ENCODE data around the gene DMRTA2.
A peak's percentile ranks its signal among the peaks of the same experiment; 100 is the strongest.
"Not testable (repeated sequence)": the region's sequence is repeated elsewhere in the genome, so short reads cannot be mapped to it uniquely, and the experiment has no call there.

Gene DMRTA2

GRCh38 chr1:50419192-50419906 lies 3.9 kb downstream of the DMRTA2 start:
- H3K4me3 Mint-ChIP-seq, result no peak overlapping the region
- no peak overlapping the region for H3K27ac Mint-ChIP-seq

GRCh38 chr1:50418600-50419109 lies 4.6 kb downstream of the DMRTA2 start:
- H3K9me3 Mint-ChIP-seq, result no peaks in the 10 kb centered on the region
- intact Hi-C loops (cut with micrococcal nuclease), result no loop called here
- H3K4me1 Mint-ChIP-seq (ENCODE audit: low read depth), result peaks cover 38% of the 10 kb centered on the region
- H3K27ac Mint-ChIP-seq, result no peak overlapping the region
- no peaks in the 10 kb centered on the region for H3K36me3 Mint-ChIP-seq (ENCODE audit: low read depth)
- peak overlapping the region; percentile 18 for H3K4me3 Mint-ChIP-seq
- peaks cover 92% of the 10 kb centered on the region for H3K27me3 Mint-ChIP-seq

More at GRCh38 chr1:50419192-50419906, 3.9 kb downstream of the DMRTA2 start:
- no peaks in the 10 kb centered on the region for H3K36me3 Mint-ChIP-seq (ENCODE audit: low read depth)
- intact Hi-C loops (cut with micrococcal nuclease), result no loop called here
- H3K4me1 Mint-ChIP-seq (ENCODE audit: low read depth), result peaks cover 45% of the 10 kb centered on the region
- no peaks in the 10 kb centered on the region for H3K9me3 Mint-ChIP-seq
- peaks cover 92% of the 10 kb centered on the region for H3K27me3 Mint-ChIP-seq

- H3K9me3 Mint-ChIP-seq, result no peaks in the 10 kb centered on the region
- H3K27me3 Mint-ChIP-seq, result peaks cover 92% of the 10 kb centered on the region
- H3K4me3 Mint-ChIP-seq, result no peak overlapping the region
- H3K4me1 Mint-ChIP-seq (ENCODE audit: low read depth), result peaks cover 33% of the 10 kb centered on the region
- intact Hi-C loops (cut with micrococcal nuclease), result no loop called here
- H3K27ac Mint-ChIP-seq, result no peak overlapping the region
- H3K36me3 Mint-ChIP-seq (ENCODE audit: low read depth), result no peaks in the 10 kb centered on the region
Measured at GRCh38 chr1:50417946-50418599, 5.2 kb downstream of the DMRTA2 start.

DNA sequence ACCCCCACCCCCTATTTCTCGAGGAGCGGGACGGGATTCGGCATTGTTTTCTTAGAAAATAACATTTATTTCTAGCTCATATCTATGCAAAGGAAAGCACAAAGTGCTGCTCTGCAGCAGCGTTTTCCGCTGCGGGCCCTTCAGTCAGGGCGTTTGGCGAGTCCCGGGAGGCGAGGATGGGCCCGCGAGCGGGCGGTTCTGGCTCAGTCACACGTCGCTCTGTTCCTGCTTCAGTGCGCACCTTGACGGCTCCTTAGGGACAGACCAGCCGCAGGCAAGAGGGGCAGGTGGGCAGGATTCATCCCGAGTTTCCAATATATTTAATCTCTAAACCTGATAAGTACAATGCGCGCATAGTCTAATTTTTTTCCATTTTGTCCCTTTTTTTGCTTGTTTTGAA lies 5.7 kb downstream of the DMRTA2 start:
- no peak overlapping the region for H3K4me3 Mint-ChIP-seq
- H3K27me3 Mint-ChIP-seq, result peaks cover 91% of the 10 kb centered on the region
- no peak overlapping the region for H3K27ac Mint-ChIP-seq
- H3K36me3 Mint-ChIP-seq (ENCODE audit: low read depth), result no peaks in the 10 kb centered on the region
- intact Hi-C loops (cut with micrococcal nuclease), result no loop called here
- H3K9me3 Mint-ChIP-seq, result no peaks in the 10 kb centered on the region
- peaks cover 28% of the 10 kb centered on the region for H3K4me1 Mint-ChIP-seq (ENCODE audit: low read depth)

GRCh38 chr1:50416553-50417453 lies 6.4 kb downstream of the DMRTA2 start:
- H3K27me3 Mint-ChIP-seq, result peaks cover 87% of the 10 kb centered on the region
- no peaks in the 10 kb centered on the region for H3K36me3 Mint-ChIP-seq (ENCODE audit: low read depth)
- H3K4me3 Mint-ChIP-seq, result no peak overlapping the region
- intact Hi-C loops (cut with micrococcal nuclease), result no loop called here
- H3K9me3 Mint-ChIP-seq, result no peaks in the 10 kb centered on the region
- peaks cover 23% of the 10 kb centered on the region for H3K4me1 Mint-ChIP-seq (ENCODE audit: low read depth)
- no peak overlapping the region for H3K27ac Mint-ChIP-seq

DNA sequence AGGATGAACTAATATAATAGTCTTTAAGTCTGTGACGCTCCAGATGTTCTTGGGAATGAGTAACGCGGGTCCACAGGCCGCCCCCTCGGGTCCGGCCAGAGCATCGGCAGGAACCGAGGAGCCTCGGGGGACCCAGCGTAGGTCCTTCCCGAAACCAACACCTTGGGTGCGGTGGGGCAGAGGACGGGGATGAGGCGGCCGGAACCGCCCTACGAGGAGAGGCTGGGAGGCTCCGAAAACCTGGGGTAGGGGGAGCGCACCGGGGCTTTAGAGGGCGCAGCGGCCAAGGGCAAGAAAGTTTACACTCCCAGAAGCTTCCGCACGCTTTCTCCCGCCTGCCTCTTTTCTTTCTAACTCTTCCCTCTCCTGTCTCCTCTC lies 7.1 kb downstream of the DMRTA2 start:
- Mint-ChIP-seq H3K4me1 (ENCODE audit: low read depth) (peaks cover 19% of the 10 kb centered on the region), H3K27me3 (peaks cover 83% of the 10 kb centered on the region), H3K9me3 (no peaks in the 10 kb centered on the region), H3K36me3 (ENCODE audit: low read depth) (no peaks in the 10 kb centered on the region), H3K4me3 (no peak overlapping the region), H3K27ac (no peak overlapping the region)
- intact Hi-C loops (cut with micrococcal nuclease), result no loop called here

DNA sequence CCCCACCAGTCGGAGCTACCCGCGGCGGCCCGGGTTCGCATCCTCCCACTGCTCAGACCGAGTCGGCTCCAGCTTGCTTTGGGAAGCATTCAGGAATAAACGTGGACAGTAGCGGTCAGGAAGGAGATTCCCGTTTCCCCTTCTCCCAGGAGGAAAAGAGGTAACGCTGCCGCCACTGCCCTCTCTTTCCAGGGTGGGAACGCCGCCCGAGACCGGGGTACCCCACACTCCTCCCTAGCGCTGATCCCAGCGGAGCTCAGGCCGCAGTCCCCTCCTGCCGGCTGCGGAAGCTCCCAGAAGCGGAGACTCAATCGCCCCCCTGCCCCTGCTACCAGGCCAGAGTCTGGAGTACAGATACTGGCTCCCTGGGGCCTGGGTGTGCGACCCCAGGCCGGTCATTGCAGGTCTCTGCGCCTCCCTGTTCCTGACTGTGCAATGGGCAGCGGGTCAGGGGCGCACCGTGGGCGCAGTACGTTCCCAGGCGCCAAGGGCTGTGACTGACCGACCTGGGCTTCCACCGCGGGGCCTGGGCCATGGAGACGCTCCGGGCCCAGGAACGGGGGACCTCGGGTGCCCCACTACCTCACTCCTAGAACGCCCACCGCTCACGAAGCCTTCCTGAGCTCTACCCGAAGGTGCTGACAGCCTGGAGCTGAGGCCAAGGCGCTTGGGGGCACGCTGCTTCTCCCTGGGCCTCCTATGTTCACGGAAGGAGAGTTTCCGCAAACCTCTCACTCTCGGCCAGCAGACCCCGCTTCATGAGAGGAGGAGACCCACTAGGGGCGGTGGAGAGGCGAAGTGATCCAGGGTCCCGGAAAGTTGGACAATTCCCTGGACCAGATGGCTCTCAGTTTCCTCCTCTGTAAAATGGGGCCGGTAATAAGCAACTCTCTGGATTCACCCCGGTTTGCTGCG lies 7.8 kb downstream of the DMRTA2 start:
- Mint-ChIP-seq H3K36me3 (ENCODE audit: low read depth) (no peaks in the 10 kb centered on the region), H3K4me1 (ENCODE audit: low read depth) (peaks cover 18% of the 10 kb centered on the region), H3K4me3 (no peak overlapping the region), H3K27me3 (peaks cover 80% of the 10 kb centered on the region), H3K27ac (no peak overlapping the region), H3K9me3 (no peaks in the 10 kb centered on the region)
- intact Hi-C loops (cut with micrococcal nuclease), result no loop called here

DNA sequence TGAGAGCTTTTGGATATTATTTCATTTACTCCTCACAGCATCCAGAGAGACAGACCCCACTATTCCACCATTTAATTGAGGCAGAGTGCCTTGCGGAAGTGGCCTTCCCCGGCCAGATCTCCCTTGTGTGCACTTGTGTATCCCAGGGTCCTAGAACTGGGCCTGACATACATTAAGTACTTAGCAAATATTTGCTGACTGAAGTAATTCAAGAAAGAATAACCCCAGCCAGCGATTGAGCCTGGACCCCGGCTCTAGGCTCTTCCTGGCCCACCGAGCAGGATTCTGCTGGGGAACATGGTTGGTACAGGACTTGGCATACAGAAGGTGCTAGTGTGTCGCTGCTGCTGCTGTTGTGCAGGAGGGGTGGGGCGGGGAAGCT lies 8.4 kb downstream of the DMRTA2 start:
- intact Hi-C loops (cut with micrococcal nuclease), result no loop called here
- Mint-ChIP-seq H3K4me3 (no peak overlapping the region), H3K9me3 (no peaks in the 10 kb centered on the region), H3K4me1 (ENCODE audit: low read depth) (peaks cover 11% of the 10 kb centered on the region), H3K36me3 (ENCODE audit: low read depth) (no peaks in the 10 kb centered on the region), H3K27ac (no peak overlapping the region), H3K27me3 (peaks cover 80% of the 10 kb centered on the region)

DNA sequence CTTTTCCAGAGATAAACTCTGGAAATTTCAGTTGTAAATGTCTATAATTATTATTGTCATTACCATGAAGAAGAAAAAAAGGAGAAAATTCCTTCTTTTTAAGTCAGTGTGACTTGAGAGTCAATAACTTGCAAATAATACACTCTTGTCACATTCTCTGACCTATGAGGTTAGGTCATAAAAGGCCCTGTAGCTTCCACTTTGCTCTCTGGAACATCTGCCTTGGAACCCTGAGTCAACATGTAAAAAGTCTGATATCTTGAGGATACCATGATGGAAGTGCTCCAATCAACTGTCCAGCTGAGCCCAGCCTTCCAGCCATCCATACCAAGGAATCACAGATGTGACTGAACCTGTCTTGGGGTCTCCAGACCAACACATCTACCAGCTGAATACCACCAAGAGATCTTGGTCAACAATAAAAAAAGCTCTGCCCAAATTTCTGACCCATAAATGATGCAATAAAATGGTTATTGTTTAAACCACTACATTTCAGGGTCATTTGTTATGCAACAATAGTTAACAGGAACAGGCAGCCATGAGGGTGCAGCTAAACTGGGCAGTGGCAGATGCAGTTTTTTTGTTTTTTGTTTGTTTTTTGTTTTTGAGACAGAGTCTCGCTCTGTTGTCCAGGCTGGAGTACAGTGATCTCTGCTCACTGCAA lies 10.3 kb downstream of the DMRTA2 start:
- no peaks in the 10 kb centered on the region for H3K36me3 Mint-ChIP-seq (ENCODE audit: low read depth)
- H3K9me3 Mint-ChIP-seq, result no peaks in the 10 kb centered on the region
- H3K27ac Mint-ChIP-seq, result no peak overlapping the region
- intact Hi-C loops (cut with micrococcal nuclease), result no loop called here
- H3K4me3 Mint-ChIP-seq, result no peak overlapping the region
- H3K4me1 Mint-ChIP-seq (ENCODE audit: low read depth), result peaks cover 8% of the 10 kb centered on the region
- peaks cover 70% of the 10 kb centered on the region for H3K27me3 Mint-ChIP-seq

DNA sequence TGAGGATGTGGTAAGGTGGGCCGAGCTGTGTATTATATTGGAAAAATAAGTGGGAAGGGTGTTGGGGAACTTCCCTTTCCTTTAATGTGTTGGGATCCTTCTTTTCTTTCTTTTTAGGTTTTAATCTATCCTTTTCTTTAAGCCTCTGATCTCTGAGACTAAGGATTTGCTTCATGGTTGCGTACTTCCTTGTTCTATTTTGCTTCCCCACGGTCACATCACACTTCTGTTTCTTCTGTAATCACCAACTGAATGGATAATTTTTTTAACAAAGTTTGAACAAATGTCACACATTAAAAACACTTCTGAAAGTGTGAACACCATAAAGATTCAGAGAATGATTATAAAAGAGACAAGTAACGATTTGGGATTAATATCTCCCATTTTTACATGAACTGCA lies 17.4 kb downstream of the DMRTA2 start:
- Mint-ChIP-seq H3K9me3 (peaks cover 10% of the 10 kb centered on the region), H3K27me3 (peaks cover 36% of the 10 kb centered on the region), H3K4me3 (no peak overlapping the region)

GRCh38 chr1:50393522-50394120 lies 29.6 kb downstream of the DMRTA2 start:
- H3K27ac Mint-ChIP-seq, result no peak overlapping the region
- H3K9me3 Mint-ChIP-seq, result peaks cover 9% of the 10 kb centered on the region
- no peaks in the 10 kb centered on the region for H3K36me3 Mint-ChIP-seq (ENCODE audit: low read depth)
- H3K4me1 Mint-ChIP-seq (ENCODE audit: low read depth), result no peaks in the 10 kb centered on the region
- intact Hi-C loops (cut with micrococcal nuclease), result no loop called here
- H3K4me3 Mint-ChIP-seq, result no peak overlapping the region
- peaks cover 19% of the 10 kb centered on the region for H3K27me3 Mint-ChIP-seq

More for the DNA sequence above, 17.4 kb downstream of the DMRTA2 start:
- intact Hi-C loops (cut with micrococcal nuclease), result no loop called here
- no peak overlapping the region for H3K27ac Mint-ChIP-seq
- no peaks in the 10 kb centered on the region for H3K4me1 Mint-ChIP-seq (ENCODE audit: low read depth)
- no peaks in the 10 kb centered on the region for H3K36me3 Mint-ChIP-seq (ENCODE audit: low read depth)

DNA sequence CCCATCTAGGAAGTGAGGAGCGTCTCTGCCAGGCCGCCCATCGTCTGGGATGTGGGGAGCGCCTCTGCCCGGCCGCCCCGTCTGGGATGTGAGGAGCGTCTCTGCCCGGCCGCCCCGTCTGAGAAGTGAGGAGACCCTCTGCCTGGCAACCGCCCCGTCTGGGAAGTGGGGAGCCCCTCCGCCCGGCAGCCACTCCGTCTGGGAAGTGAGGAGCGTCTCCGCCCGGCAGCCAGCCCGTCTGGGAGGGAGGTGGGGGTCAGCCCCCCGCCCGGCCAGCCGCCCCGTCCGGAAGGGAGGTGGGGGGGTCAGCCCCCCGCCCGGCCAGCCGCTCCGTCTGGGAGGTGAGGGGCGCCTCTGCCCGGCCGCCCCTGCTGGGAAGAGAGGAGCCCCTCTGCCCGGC lies 41.7 kb downstream of the DMRTA2 start:
- H3K36me3 Mint-ChIP-seq (ENCODE audit: low read depth); H3K27ac Mint-ChIP-seq; H3K9me3 Mint-ChIP-seq; intact Hi-C loops (cut with micrococcal nuclease); H3K27me3 Mint-ChIP-seq; H3K4me3 Mint-ChIP-seq: not testable (repeated sequence)
- H3K4me1 Mint-ChIP-seq (ENCODE audit: low read depth), result peaks cover 10% of the 10 kb centered on the region
